ENCODE results near the gene FAM3B.

Gene FAM3B

GRCh38 chr21:41366522-41367151 is 50.0 kb downstream of the FAM3B start:
- peak; percentile 64 for DNase-seq (ENCODE audit: low read depth, low spot score)
- no peak overlapping the region for H3K27ac ChIP-seq

- H3K27ac ChIP-seq = no peak overlapping the region
Measured at GRCh38 chr21:41367301-41367944, 50.8 kb downstream of the FAM3B start.

GRCh38 chr21:41367945-41368734 is 51.5 kb downstream of the FAM3B start:
- no peak overlapping the region for H3K27ac ChIP-seq
- DNase-seq (ENCODE audit: low read depth, low spot score) = no peak

More at GRCh38 chr21:41367301-41367944, 50.8 kb downstream of the FAM3B start:
- DNase-seq (ENCODE audit: low read depth, low spot score) = no peak

GRCh38 chr21:41368735-41369104 is 52.1 kb downstream of the FAM3B start:
- no peak for DNase-seq (ENCODE audit: low read depth, low spot score)
- H3K27ac ChIP-seq = no peak overlapping the region

GRCh38 chr21:41369105-41369919 is 52.7 kb downstream of the FAM3B start:
- H3K27ac ChIP-seq = no peak overlapping the region
- no peak for DNase-seq (ENCODE audit: low read depth, low spot score)

- DNase-seq (ENCODE audit: low read depth, low spot score) = no peak
- H3K27ac ChIP-seq = no peak overlapping the region
Measured at GRCh38 chr21:41369920-41370839, 53.6 kb downstream of the FAM3B start.

- DNase-seq (ENCODE audit: low read depth, low spot score) = no peak
- no peak overlapping the region for H3K27ac ChIP-seq
Measured at GRCh38 chr21:41370840-41371684, 54.5 kb downstream of the FAM3B start.

- no peak for DNase-seq (ENCODE audit: low read depth, low spot score)
- no peak overlapping the region for H3K27ac ChIP-seq
Measured at GRCh38 chr21:41371685-41372030, 55.1 kb downstream of the FAM3B start.

- no peak overlapping the region for H3K27ac ChIP-seq
- no peak for DNase-seq (ENCODE audit: low read depth, low spot score)
Measured at GRCh38 chr21:41373253-41373652, 56.7 kb downstream of the FAM3B start.

GRCh38 chr21:41373763-41374162 is 57.2 kb downstream of the FAM3B start:
- H3K27ac ChIP-seq = no peak overlapping the region
- DNase-seq (ENCODE audit: low read depth, low spot score) = no peak

- H3K27ac ChIP-seq = no peak overlapping the region
- DNase-seq (ENCODE audit: low read depth, low spot score) = no peak
Measured at GRCh38 chr21:41374177-41374712, 57.6 kb downstream of the FAM3B start.

GRCh38 chr21:41374867-41375533 is 58.4 kb downstream of the FAM3B start:
- no peak for DNase-seq (ENCODE audit: low read depth, low spot score)
- no peak overlapping the region for H3K27ac ChIP-seq

GRCh38 chr21:41375875-41376274 is 59.3 kb downstream of the FAM3B start:
- no peak for DNase-seq (ENCODE audit: low read depth, low spot score)
- no peak overlapping the region for H3K27ac ChIP-seq

- H3K27ac ChIP-seq = no peak overlapping the region
- no peak for DNase-seq (ENCODE audit: low read depth, low spot score)
Measured at GRCh38 chr21:41377715-41378114, 61.1 kb downstream of the FAM3B start.

- H3K27ac ChIP-seq = no peak overlapping the region
- no peak for DNase-seq (ENCODE audit: low read depth, low spot score)
Measured at GRCh38 chr21:41378849-41379248, 62.2 kb downstream of the FAM3B start.

- no peak overlapping the region for H3K27ac ChIP-seq
- DNase-seq (ENCODE audit: low read depth, low spot score) = no peak
Measured at GRCh38 chr21:41379901-41380300, 63.3 kb downstream of the FAM3B start.

GRCh38 chr21:41381731-41382130 is 65.1 kb downstream of the FAM3B start:
- H3K27ac ChIP-seq = no peak overlapping the region
- DNase-seq (ENCODE audit: low read depth, low spot score) = no peak
